NCI-H1105 (cell line): ENCODE data around the gene CD160.
"Not testable (repeated sequence)": the region's sequence is repeated elsewhere in the genome, so short reads cannot be mapped to it uniquely, and the experiment has no call there.

Experiments used
- DNase-seq: peaks from one replicate; lab custom pipeline; 2025; lab: John Stamatoyannopoulos, UW

Gene CD160

GRCh38 chr1:145759721-145760120 lies 40.4 kb downstream of the CD160 start:
- DNase-seq: no peak

DNA sequence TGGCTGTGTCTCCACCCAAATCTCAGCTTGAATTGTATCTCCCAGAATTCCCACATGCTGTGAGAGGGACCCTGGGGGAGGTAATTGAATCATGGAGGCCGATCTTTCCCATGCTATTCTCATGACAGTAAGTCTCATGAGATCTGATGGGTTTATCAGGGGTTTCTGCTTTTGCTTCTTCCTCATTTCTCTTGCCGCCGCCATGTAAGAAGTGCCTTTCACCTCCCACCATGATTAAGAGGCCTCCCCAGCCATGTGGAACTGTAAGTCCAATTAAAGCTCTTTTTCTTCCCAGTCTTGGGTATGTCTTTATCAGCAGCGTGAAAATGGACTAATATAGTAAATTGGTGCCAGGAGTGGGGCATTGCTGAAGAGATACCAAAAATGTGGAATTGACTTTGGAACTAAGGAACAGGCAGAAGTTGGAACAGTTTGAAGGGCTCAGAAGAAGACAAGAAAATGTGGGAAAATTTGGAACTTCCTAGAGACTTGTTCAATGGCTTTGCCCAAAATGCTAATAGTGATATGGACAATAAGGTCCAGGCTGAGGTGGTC lies 41.2 kb downstream of the CD160 start:
- not testable (repeated sequence) for DNase-seq

DNA sequence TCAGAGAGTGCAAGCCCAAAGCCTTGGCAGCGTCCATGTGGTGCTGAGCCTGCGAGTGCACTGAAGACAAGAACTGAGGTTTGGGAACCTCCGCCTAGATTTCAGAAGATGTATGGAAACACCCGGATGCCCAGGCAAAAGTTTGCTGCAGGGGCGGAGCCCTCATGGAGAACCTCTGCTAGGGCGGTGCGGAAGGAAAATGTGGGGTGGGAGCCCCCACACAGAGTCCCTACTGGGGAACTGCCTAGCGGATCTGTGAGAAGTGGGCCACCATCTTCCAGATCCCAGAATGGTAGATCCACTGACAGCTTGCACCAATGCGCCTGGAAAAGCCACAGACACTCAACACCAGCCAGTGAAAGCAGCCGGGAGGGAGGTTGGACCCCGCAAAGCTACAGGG lies 42.2 kb downstream of the CD160 start:
- not testable (repeated sequence) for DNase-seq

- not testable (repeated sequence) for DNase-seq
Observed at GRCh38 chr1:145762001-145762400, 42.7 kb downstream of the CD160 start.

DNA sequence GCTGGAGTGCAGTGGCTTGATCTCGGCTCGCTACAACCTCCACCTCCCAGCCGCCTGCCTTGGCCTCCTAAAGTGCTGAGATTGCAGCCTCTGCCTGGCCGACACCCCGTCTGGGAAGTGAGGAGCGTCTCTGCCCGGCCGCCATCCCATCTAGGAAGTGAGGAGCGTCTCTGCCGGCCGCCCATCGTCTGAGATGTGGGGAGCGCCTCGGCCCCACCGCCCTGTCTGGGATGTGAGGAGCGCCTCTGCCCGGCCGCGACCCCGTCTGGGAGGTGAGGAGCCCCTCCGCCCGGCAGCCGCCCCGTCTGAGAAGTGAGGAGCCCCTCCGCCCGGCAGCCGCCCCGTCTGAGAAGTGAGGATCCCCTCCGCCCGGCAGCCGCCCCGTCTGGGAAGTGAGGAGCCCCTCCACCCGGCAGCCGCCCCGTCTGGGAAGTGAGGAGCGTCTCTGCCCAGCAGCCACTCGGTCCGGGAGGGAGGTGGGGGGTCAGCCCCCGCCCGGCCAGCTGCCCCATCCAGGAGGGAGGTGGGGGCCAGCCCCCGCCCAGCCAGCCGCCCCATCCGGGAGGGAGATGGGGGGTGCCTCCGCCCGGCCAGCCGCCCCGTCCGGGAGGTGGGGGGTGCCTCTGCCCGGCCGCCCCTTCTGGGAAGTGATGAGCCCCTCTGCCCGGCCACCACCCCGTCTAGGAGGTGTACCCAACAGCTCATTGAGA lies 45.1 kb downstream of the CD160 start:
- not testable (repeated sequence) for DNase-seq

DNA sequence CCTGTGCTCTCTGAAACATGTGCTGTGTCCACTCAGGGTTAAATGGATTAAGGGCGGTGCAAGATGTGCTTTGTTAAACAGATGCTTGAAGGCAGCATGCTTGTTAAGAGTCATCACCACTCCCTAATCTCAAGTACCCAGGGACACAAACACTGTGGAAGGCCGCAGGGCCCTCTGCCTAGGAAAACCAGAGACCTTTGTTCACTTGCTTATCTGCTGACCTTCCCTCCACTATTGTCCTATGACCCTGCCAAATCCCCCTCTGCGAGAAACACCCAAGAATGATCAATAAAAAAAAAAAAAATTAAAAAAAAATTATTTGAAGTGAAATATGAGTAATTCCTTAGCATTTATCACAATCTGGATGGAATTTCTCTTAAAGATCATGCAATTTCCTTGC lies 45.8 kb downstream of the CD160 start:
- DNase-seq: not testable (repeated sequence)

- not testable (repeated sequence) for DNase-seq
Observed at GRCh38 chr1:145765585-145766360, 46.5 kb downstream of the CD160 start.

GRCh38 chr1:145766926-145767325 lies 47.6 kb downstream of the CD160 start:
- not testable (repeated sequence) for DNase-seq

DNA sequence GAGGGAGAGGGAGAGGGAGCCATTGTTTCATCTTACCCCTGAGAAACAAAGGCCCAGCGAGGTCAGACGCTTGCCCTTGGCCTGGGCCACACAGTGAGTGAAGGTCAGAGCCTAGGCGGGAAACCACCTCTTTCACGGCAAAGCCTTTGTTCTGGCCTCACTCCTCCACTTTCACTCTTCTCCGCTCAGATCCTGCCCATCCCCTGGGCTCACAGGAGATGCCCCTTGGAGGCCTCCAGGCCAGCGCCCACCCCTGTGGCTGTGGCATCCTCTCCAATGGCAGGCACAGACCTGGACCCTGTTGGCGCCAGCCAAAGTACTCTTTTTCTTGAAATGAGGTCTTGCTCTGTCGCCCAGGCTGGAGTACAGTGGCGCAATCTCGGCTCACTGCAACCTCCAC lies 48.7 kb downstream of the CD160 start:
- not testable (repeated sequence) for DNase-seq

- no peak for DNase-seq
Observed at GRCh38 chr1:145771056-145771455, 51.8 kb downstream of the CD160 start.

DNA sequence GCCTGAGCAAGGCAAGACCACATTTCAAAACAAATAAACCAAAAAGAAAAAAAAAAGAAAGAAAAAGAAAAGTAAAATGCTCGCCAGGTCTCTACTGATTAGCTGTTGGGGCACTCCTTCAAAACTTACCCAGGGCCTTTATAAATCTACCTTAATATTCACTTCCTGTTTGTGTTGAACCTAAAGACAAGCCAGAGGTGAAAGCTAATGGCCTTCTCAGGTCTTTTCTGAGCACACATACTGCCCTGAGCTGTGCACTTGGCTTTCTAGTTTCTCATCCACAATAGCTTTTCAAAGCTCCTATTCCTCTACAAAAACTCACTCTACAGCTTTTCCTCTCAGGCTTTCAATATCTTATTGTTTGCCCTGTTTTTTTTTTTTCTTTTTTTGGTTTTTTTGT lies 54.1 kb downstream of the CD160 start:
- no peak for DNase-seq

DNA sequence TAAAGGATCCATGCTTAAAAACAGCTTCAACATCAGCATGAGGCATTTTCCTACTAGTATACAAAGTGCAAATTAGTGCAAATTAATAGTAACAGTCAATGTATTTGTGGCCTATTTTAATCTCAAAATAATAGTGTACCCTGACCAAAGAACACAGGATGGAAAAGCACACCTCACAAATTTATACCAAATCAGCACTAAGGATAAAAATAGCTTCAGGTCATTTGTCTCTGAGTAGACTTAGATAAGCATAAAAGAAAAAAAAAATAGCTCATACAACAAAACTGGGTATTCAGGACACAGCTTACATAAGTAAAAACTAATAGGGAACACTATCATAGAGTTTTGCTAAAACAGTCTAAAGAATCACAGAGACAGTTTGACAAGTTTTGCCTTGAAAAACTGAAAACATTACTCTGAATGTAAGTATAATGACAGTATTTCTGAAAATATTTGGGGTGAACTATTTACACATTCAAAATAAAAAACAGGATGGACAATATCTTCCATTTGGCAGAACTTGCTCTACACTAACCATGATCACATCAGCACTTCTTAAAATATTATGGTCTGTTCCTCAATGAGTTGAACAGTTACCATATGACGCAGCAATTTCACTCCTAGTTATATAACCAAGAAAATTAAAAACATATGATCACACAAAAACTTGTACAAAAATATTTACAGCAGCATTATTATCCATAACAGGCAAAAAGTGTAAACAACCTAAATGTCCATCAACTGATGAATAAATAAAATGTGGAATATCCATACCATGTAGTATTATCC lies 58.3 kb downstream of the CD160 start:
- no peak for DNase-seq

- no peak for DNase-seq
Observed at GRCh38 chr1:145778146-145778540, 58.8 kb downstream of the CD160 start.

DNA sequence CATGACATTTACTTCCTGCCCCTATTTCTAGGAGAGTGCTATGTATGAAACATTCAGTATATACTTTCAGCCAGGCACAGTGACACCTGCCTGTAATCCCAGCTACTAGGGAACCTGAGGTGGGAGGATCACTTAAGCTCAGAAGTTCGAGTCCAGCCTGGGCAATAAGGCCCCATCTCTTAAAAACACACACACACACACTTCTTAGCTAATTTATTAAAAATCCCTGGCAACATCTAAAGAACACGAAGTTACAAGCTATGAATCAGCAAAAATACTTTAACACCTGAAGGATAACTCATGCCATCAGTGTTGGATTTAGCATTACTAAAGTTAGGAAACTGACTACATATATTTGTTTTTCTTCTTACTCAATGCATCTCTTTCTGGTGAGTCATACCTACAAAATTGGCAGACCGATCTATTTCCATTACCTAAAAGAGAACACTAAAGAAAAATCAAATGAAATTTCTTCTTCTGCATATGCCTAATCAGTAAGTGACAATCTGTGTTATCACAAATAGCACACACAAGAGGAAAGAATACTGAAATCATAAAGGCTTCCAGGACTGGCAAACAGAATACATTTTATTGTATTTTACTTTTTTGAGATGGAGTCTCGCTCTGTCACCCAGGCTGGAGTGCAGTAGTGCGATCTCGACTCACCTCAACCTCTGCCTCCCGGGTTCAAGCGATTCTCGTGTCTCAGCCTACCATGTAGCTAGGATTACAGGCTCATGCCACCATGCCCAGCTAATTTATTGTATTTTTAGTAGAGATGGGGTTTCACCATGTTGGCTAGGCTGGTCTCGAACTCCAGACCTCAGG lies 63.2 kb downstream of the CD160 start:
- DNase-seq: no peak

DNA sequence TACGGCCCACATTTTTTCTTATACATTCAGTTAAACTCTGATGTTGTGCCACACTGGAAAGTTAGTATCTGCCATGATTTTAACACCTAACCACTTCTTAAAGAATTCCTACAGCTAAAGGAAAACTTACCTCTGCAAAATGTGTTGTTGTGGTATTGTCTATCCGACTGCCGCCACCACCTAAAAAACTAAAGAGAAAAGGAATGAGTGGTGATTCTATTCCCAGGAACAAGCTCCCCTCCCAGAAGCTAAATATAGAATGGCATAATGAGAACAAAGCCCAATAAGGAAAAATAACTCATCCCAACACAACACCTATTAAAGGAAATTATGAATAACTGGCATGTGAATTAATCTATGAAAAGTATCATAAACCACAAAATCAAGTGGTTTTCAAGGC lies 65.1 kb downstream of the CD160 start:
- no peak for DNase-seq

GRCh38 chr1:145785547-145785946 lies 66.2 kb downstream of the CD160 start:
- DNase-seq: no peak

GRCh38 chr1:145786271-145786670 lies 67.0 kb downstream of the CD160 start:
- DNase-seq: no peak

GRCh38 chr1:145788580-145788979 lies 69.3 kb downstream of the CD160 start:
- DNase-seq: no peak
